Psoas muscle (tissue), 8 donors: Measurements from ENCODE around the gene TMEM30B. TPM values are rescaled to one million over a fixed set of nuclear protein-coding genes. Genes with fewer than 3 reads are reported as not detected.

Experiments used
- ATAC-seq, 4 donors: fragments of 200-7000 bp; cut with Tn5 transposase; one replicate each; pipeline ENCODE4 v1.9.1; 2020; ENCODE audit warnings: moderate library complexity in 3 of 4, mild to moderate bottlenecking in 2 of 4
- DNase-seq, 2 donors: peaks; one replicate each; pipeline ENCODE4 v3.0.0-alpha.2; 2020
- H3K27ac ChIP-seq: fragments of 200-600 bp; one replicate; pipeline ENCODE4 v1.8.0; 2022
- H3K27me3 ChIP-seq, 3 donors: fragments of 200-600 bp in 1 of 3; one replicate each; pipeline versions ENCODE4 v1.6.1 to v1.8.0; 2013 to 2022; ENCODE audit warnings: low read length in 2 of 3, mild to moderate bottlenecking in 2 of 3, moderate library complexity in 1 of 3; ENCODE audit not compliant: insufficient read depth in 3 of 3
- H3K36me3 ChIP-seq, 2 donors: fragments of 200-600 bp in 1 of 2; one replicate each; pipeline versions ENCODE4 v1.6.1 to v1.8.0; 2013 to 2022; ENCODE audit warnings: low read depth in 1 of 2, mild to moderate bottlenecking in 1 of 2, moderate library complexity in 1 of 2; ENCODE audit not compliant: insufficient read depth in 1 of 2
- H3K4me1 ChIP-seq: fragments of 200-600 bp; one replicate; pipeline ENCODE4 v1.8.0; 2022
- H3K4me3 ChIP-seq: fragments of 200-600 bp; one replicate; pipeline ENCODE4 v1.8.0; 2022; ENCODE audit warnings: mild to moderate bottlenecking
- H3K9me3 ChIP-seq: fragments of 200-600 bp; one replicate; pipeline ENCODE4 v1.8.0; 2022
- WGBS, 3 donors: extraction: QIAGEN DNeasy Blood & Tissue Kit; methylation state at CpG; one replicate each; pipeline versions ENCODE4 v1.1.6 to v1.1.7; 2013; 5-methylcytosine and 5-hydroxymethylcytosine counted together
- intact Hi-C, 2 donors: fragments of 100-400 bp; cut with DNase I; formaldehyde crosslinking; loops; one replicate each; pipeline versions ENCODE4 v1.11.0 to v1.14.2; 2022
- polyA plus RNA-seq, 3 donors: library from polyadenylated mRNA; stranded (reverse); fragments of 200-250 nt; gene quantifications; one replicate each; pipeline ENCODE4 v1.2.3, GENCODE V29; 2013
- total RNA-seq, 4 donors: library from RNA; stranded (reverse); fragmentation: NEBNext Ultra II Directional in 2 of 4; extraction: Animal tissue kit (Norgen Biotek cat#: 25700) in 2 of 4; gene quantifications; one replicate each; pipeline versions ENCODE4 v1.2.1 to v1.2.4, GENCODE V29; 2021 to 2023
- TF ChIP-seq, protein P1 (sequence below): fragments of 200-600 bp; IDR thresholded peaks from one replicate; pipeline ENCODE4 v1.8.0; 2022; ENCODE audit warnings: antibody characterized with exemption
- donor health status: healthy with polysubstance abuse.
- donor health status: DM: no; HTN: no; CAD: no; lungs with moderate emphysema.
- donor health status: Bipolar disorder and iron deficiency.
- donor health status: healthy.
- donor health status: DM: yes; HTN: yes; CAD: no.
- donor health status: DM: no; HTN: no; CAD: no.
- donor health status: DM: no; HTN: no; CAD: no.
- donor health status: DM: yes; HTN: yes; CAD: no.

TMEM30B gene
- total and polyA plus RNA-seq, 7 donors, result 0.30 to 2.0 (median 0.80) TPM

DNA sequence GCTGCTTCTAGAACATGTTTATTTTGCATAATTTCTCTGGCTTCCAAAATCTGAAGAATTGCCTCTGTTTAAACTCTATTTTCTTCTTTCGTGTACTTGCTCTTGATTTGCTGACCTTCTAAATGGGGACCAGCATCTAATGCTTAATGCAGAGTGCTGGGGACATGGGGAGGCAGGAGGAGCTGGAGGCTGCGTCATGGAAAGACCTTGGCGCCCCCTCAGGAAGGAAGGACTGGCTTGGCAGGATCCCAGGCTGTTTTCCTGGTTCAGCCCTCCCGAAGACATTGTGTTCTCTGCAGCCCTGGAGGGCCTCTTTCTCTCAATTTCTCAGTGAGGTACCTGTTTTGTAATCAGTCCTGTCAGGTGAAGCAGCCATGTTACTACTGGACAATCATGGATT lies 45.7 kb upstream of the TMEM30B start:
- peak in 3 of 4 donors; percentile 63 to 66 (median 66) for ATAC-seq
- Histone ChIP-seq H3K4me1 (no peaks in the 10 kb centered on the region), H3K27me3 (peaks cover 0 to 6% (median 0%) of the 10 kb centered on the region in 3 donors), H3K27ac (peak overlapping the region; percentile 58), H3K9me3 (peaks cover 7% of the 10 kb centered on the region), H3K36me3 (no peaks in the 10 kb centered on the region), H3K4me3 (no peak overlapping the region)
- 24 to 35% (median 34%) methylated on average over 4 of the region's 4 CpGs for WGBS, 3 donors
- intact Hi-C loops, result loop anchor here in 1 of 2 donors (10.0 kb wide), 1 partner anchor 118 kb away; no protein-coding TSS in a partner anchor
- peak; percentile 52 to 76 for DNase-seq
- TF ChIP-seq, protein P1, sequence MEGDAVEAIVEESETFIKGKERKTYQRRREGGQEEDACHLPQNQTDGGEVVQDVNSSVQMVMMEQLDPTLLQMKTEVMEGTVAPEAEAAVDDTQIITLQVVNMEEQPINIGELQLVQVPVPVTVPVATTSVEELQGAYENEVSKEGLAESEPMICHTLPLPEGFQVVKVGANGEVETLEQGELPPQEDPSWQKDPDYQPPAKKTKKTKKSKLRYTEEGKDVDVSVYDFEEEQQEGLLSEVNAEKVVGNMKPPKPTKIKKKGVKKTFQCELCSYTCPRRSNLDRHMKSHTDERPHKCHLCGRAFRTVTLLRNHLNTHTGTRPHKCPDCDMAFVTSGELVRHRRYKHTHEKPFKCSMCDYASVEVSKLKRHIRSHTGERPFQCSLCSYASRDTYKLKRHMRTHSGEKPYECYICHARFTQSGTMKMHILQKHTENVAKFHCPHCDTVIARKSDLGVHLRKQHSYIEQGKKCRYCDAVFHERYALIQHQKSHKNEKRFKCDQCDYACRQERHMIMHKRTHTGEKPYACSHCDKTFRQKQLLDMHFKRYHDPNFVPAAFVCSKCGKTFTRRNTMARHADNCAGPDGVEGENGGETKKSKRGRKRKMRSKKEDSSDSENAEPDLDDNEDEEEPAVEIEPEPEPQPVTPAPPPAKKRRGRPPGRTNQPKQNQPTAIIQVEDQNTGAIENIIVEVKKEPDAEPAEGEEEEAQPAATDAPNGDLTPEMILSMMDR, result no peak

DNA sequence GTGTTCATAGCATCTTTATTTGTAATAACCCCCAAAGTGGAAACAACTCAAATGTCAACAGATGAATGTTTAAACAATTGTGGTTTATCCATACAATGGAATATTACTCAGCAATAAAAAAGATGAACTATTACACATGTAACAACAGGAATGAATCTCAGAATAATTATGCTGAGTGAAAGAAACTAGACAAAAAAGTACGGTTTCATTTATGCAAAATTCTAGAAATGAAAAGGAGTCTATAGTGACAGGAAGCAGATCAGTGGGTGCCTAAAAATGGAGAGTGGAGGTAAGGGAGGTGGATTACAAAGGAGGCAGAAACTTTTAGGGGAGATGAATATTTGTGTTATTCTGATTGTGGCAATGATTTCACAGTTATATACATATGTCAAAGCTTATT lies 45.0 kb upstream of the TMEM30B start:
- intact Hi-C loops, result loop anchor here in 1 of 2 donors (10.0 kb wide), 1 partner anchor 119 kb away; no protein-coding TSS in a partner anchor
- H3K27me3 ChIP-seq, result peaks cover 0 to 8% (median 0%) of the 10 kb centered on the region in 3 donors
- 93 to 96% (median 94%) methylated on average over 1 of the region's 1 CpG for WGBS, 3 donors
- ATAC-seq (no peak), DNase-seq (no peak)
- H3K4me3 ChIP-seq, result no peak overlapping the region
- H3K27ac ChIP-seq, result no peak overlapping the region
- peaks cover 7% of the 10 kb centered on the region for H3K9me3 ChIP-seq
- no peaks in the 10 kb centered on the region for H3K4me1 ChIP-seq
- no peaks in the 10 kb centered on the region for H3K36me3 ChIP-seq
- TF ChIP-seq, protein P1, result no peak

DNA sequence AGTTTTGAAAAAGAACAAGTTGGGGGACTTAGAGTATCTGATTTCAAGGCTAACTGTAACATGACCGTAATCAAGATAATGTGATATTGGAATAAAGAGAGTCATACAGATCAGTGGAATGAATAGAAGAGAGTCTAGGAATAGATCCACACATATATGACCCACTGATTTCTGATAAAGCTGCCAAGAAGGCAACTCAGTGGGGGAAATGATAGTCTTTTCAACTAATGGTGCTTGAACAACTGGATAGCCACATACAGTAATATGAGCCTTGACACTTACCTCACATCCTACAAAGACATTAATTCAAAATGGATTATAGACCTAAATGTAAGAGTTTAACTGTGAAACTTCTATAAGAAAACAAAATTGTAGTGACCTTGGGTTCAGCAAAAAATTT lies 44.0 kb upstream of the TMEM30B start:
- H3K27me3 ChIP-seq, result peaks cover 0 to 11% (median 0%) of the 10 kb centered on the region in 3 donors
- H3K4me3 ChIP-seq, result no peak overlapping the region
- TF ChIP-seq, protein P1, result no peak
- H3K4me1 ChIP-seq, result no peaks in the 10 kb centered on the region
- H3K9me3 ChIP-seq, result peaks cover 7% of the 10 kb centered on the region
- ATAC-seq (no peak), DNase-seq (no peak)
- no peaks in the 10 kb centered on the region for H3K36me3 ChIP-seq
- intact Hi-C loops, result loop anchor here in 1 of 2 donors (10.0 kb wide), 1 partner anchor 120 kb away; no protein-coding TSS in a partner anchor
- 77 to 94% (median 87%) methylated on average over 1 of the region's 1 CpG for WGBS, 3 donors
- H3K27ac ChIP-seq, result no peak overlapping the region

DNA sequence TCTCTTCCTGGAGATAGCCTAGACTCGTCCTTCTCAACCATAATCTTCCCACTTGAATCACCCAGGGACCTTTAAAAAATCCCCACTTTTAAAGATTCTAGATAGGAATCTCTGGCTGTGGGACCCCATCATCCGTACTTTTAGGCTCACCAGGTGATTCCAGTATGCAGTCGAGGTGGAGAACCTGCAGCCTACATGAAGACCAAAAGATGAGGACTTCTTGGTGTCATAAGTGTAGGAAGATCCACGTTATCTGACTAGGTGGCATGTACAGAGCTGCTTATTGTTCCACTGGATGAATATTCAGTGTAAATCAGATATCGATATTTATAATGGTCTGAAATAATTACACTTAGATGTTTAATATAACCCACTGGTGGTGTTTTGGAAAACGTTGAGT lies 42.8 kb upstream of the TMEM30B start:
- intact Hi-C loops, result loop anchor here in 1 of 2 donors (10.0 kb wide), 1 partner anchor 121 kb away; no protein-coding TSS in a partner anchor
- Histone ChIP-seq H3K4me1 (no peaks in the 10 kb centered on the region), H3K27ac (peak overlapping the region; percentile 31), H3K4me3 (peak overlapping the region; percentile 83), H3K27me3 (peaks cover 0 to 11% (median 0%) of the 10 kb centered on the region in 3 donors), H3K9me3 (peaks cover 7% of the 10 kb centered on the region), H3K36me3 (no peaks in the 10 kb centered on the region)
- TF ChIP-seq, protein P1, result no peak
- ATAC-seq (no peak), DNase-seq (no peak)
- WGBS, 3 donors, result 66 to 69% (median 66%) methylated on average over 6 of the region's 6 CpGs
